Measurements from ENCODE around the gene SVIL.
"Not testable (repeated sequence)": the region's sequence is repeated elsewhere in the genome, so short reads cannot be mapped to it uniquely, and the experiment has no call there.

Gene SVIL

GRCh38 chr10:29574212-29575097 lies 60.3 kb downstream of the SVIL start:
- not testable (repeated sequence) for DNase-seq (ENCODE audit: low read depth)

- not testable (repeated sequence) for DNase-seq (ENCODE audit: low read depth)
Observed at GRCh38 chr10:29570248-29570647, 64.5 kb downstream of the SVIL start.

- DNase-seq (ENCODE audit: low read depth) = no peak
Observed at GRCh38 chr10:29569795-29570194, 65.0 kb downstream of the SVIL start.

GRCh38 chr10:29567003-29567402 lies 67.8 kb downstream of the SVIL start:
- no peak for DNase-seq (ENCODE audit: low read depth)

- DNase-seq (ENCODE audit: low read depth) = not testable (repeated sequence)
Observed at GRCh38 chr10:29566209-29566608, 68.6 kb downstream of the SVIL start.

- no peak for DNase-seq (ENCODE audit: low read depth)
Observed at GRCh38 chr10:29563420-29564035, 71.2 kb downstream of the SVIL start.

- DNase-seq (ENCODE audit: low read depth) = not testable (repeated sequence)
Observed at GRCh38 chr10:29563006-29563405, 71.8 kb downstream of the SVIL start.

GRCh38 chr10:29559996-29560395 lies 74.8 kb downstream of the SVIL start:
- DNase-seq (ENCODE audit: low read depth) = no peak

- DNase-seq (ENCODE audit: low read depth) = no peak
Observed at GRCh38 chr10:29557665-29558064, 77.1 kb downstream of the SVIL start.

- DNase-seq (ENCODE audit: low read depth) = no peak
Observed at GRCh38 chr10:29555746-29556481, 78.9 kb downstream of the SVIL start.

- DNase-seq (ENCODE audit: low read depth) = no peak
Observed at GRCh38 chr10:29555091-29555745, 79.6 kb downstream of the SVIL start.

- DNase-seq (ENCODE audit: low read depth) = no peak
Observed at GRCh38 chr10:29554660-29555059, 80.1 kb downstream of the SVIL start.

GRCh38 chr10:29553544-29554250 lies 81.1 kb downstream of the SVIL start:
- DNase-seq (ENCODE audit: low read depth) = no peak

GRCh38 chr10:29553116-29553515 lies 81.7 kb downstream of the SVIL start:
- not testable (repeated sequence) for DNase-seq (ENCODE audit: low read depth)

GRCh38 chr10:29549493-29549892 lies 85.3 kb downstream of the SVIL start:
- not testable (repeated sequence) for DNase-seq (ENCODE audit: low read depth)

GRCh38 chr10:29546773-29547313 lies 87.9 kb downstream of the SVIL start:
- DNase-seq (ENCODE audit: low read depth) = no peak

- DNase-seq (ENCODE audit: low read depth) = no peak
Observed at GRCh38 chr10:29545122-29545521, 89.6 kb downstream of the SVIL start.

GRCh38 chr10:29543715-29544114 lies 91.1 kb downstream of the SVIL start:
- DNase-seq (ENCODE audit: low read depth) = no peak

GRCh38 chr10:29542723-29543122 lies 92.0 kb downstream of the SVIL start:
- DNase-seq (ENCODE audit: low read depth) = no peak

- DNase-seq (ENCODE audit: low read depth) = no peak
Observed at GRCh38 chr10:29541422-29542210, 93.2 kb downstream of the SVIL start.
